HG03066 (cell line): ENCODE results near the gene ABTB2.

ENCODE experiments used
- ATAC-seq: cut with Tn5 transposase; IDR thresholded peaks from one replicate; pipeline ENCODE4 v1.9.1; 2021; ENCODE audit warnings: low read depth; ENCODE audit not compliant: unreplicated experiment

The ABTB2 gene

GRCh38 chr11:34299284-34299972 lies 58.4 kb downstream of the ABTB2 start:
- ATAC-seq = no peak

DNA sequence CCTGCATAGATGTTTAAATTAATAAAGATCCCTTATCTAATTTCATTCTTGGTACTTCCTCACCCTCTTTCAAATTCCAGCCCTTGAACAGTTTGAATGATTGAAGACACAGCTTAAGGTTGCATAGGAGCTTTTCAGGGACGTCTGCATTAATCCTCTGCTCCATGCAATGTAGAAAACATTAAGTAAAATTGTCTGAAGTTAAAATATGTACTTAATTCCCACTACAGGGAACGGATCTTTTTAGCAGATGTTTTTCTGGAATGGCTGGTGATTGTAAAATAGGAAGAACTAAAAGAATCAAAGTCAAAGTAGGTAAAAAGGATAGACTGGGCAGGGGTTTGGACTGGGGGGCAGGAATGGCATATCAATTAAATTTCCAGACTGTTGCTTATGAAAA lies 58.9 kb downstream of the ABTB2 start:
- no peak for ATAC-seq

DNA sequence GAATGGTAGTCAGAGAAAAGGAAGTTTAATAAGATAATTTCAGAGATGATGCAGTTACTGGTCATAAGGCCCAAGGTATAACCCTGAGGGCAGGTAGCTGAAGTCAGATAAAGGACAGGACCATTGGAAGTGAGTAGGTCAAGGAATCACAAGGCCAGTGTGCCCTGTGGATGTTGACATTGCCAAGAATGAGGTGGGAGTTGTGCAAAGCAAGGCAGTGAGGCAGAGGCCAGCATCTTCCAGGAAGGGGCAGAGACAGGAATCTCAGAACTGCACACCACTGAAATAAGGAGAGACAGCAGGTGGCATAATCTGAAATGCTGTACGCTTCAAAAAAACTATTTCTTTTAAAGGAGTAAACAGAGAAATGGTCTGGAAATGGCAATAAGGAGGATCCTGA lies 61.4 kb downstream of the ABTB2 start:
- no peak for ATAC-seq

DNA sequence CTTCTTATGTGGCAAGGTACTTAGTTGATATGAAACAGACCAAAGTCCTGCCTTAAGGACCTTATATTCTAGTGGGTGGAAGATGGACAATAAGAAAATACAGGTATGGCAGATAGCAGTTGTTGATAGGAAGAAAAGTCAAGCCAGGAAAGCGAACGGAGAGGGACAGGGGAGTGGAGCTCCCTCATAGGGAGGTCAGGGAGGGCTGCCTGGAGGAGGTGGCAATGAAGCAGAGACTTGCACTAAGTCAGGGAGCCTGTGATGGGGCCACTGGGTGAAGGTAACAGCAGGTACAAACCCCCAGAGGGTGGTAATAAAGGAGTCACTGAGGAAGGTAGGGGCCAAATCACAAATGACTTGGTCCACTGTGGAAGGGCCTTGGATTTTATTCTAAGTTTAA lies 65.3 kb downstream of the ABTB2 start:
- ATAC-seq = no peak

- no peak for ATAC-seq
These were observed 65.7 kb downstream of the ABTB2 start for GRCh38 chr11:34292111-34292510.

GRCh38 chr11:34290926-34291325 lies 66.9 kb downstream of the ABTB2 start:
- ATAC-seq = no peak

DNA sequence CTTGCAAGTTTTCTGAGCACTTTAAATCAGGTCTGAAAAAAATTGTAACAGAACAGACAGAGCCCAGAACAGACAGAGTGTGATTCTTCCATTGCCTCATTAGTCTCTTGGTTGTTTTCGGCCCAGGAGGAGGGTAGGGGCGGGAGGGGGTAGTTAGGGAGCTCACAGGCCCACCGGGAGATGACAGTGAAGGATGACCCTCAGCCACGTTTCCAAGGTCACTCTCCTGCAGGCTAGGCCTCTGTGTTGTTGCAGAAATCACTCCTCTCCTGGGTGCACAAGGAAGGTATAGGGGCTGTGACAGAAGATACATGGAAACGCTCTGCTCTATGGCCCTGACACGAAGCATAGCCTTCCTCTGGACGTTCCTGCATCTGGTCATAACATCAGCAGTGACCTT lies 69.3 kb downstream of the ABTB2 start:
- ATAC-seq = no peak

GRCh38 chr11:34284811-34285481 lies 72.9 kb downstream of the ABTB2 start:
- no peak for ATAC-seq

- no peak for ATAC-seq
These were observed 73.7 kb downstream of the ABTB2 start for GRCh38 chr11:34284156-34284555.

DNA sequence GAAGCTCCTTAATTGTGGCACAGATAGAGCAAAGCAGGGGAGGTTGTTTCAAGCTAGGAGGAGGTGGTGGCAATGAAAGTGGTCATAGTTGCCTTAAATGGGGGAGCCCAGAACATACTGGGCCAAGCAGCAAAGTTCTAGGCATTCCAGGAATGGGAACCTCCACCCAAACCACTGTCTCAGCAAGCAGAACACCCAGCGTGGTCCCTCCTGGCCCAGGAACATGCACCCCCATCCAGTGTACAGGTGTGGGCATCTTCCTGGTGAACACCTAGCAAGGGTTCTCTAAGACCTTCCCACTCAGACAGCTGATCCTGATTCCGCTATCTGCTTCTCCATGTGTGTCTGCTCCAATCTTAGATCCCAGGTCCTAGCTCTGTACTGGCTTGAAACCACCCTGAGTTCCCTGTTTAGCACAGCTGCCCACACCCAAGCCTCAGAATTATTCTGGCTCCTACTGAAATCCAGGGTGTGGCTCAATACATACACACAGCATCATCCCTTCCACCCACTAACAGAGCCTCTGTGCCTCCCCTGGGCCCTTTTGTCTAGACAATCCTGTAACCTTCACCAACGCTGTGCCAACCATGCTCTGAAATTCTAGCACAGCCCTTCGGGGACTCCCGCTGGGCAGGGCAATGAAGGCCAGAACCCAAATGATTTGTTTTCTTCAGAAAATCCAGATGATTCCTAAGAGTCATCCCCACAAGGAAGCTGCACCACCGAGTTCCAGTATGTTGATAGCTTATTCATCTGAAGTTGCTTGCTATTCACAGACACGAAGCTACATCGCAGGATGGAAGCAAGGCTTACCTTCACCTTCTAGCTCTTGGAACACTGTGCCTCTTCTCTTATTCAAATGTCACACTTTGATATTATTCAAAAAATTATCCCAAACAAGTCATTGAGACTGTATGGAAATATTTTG lies 76.6 kb downstream of the ABTB2 start:
- no peak for ATAC-seq

- peak; percentile 70 for ATAC-seq
These were observed 79.0 kb downstream of the ABTB2 start for GRCh38 chr11:34278693-34279297.

DNA sequence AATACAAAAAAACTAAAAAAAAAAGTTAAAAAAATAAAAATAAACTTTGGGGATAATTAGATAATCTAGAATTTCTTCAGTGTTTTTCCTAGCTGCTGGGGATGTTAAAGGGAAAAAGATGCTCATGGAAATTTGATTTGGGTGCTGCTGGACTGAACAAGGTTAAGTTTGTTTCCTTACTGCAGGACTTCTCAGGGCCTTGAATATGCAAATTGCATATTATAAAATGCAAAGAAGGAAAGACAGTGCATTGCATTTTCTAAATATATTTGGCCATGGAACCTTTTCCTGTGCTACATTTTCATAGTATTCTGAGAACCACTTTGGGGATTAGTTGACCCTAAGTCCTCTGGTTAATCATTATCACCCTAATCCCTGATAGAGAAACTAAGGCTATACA lies 79.6 kb downstream of the ABTB2 start:
- no peak for ATAC-seq

DNA sequence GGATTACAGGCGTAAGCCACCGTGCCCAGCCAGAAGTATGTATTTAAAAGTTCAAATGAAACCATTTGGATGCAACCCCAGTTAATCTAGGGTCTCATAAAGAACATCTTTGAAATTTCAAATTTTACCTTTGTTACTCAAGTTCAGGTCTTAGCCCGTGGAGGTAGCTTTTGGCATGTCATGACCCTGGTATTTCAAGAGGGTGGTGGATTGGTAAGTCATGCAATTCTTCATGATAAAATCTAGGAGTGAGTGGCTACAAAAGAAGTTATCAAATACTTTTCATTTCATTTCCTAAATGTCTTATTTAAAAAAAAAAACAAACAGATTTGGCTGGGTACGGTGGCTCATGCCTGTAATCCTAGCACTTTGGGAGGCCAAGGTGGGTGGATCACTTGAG lies 80.6 kb downstream of the ABTB2 start:
- ATAC-seq = no peak

GRCh38 chr11:34276352-34276864 lies 81.4 kb downstream of the ABTB2 start:
- no peak for ATAC-seq

DNA sequence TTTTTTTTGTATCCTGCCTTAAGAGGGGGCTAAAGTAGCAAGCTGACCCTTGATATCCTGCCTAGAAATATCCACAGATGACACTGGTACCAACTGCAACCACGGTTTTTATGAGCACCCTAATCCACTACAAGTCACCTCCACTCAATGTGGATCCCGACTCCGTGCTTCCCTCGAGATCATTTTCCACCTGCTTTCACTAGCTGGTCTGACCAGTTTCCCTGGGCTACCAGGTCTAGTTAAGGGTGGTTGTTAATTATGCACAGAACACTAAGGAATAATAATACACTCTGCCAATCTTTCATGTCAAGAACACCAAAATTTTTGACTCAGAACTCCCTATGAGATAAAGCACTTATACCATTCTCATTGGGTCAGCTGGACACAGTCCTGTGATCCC lies 82.3 kb downstream of the ABTB2 start:
- ATAC-seq = no peak

- no peak for ATAC-seq
These were observed 83.0 kb downstream of the ABTB2 start for GRCh38 chr11:34274712-34275398.

GRCh38 chr11:34273099-34273498 lies 84.7 kb downstream of the ABTB2 start:
- ATAC-seq = no peak

- ATAC-seq = no peak
These were observed 86.1 kb downstream of the ABTB2 start for GRCh38 chr11:34271727-34272126.

DNA sequence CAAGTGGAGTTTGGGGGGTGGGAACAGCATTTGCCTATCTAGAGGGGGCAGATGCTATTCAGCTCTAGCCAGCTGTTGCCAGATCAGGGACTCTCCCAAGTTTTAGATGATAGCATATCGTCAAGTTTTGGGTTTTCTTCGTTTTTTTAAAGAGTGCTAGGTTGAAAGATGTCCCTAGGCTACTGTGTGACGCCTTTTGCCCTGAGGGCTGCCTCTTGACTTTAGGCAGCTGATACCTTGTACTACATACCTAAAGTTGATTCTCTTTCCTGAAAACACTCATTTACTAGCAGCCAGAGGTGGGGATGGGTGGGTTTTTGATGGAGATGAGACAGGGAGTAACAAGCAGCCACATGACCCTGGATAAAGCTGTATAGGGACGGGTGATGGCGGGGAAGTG lies 87.1 kb downstream of the ABTB2 start:
- ATAC-seq = no peak

- ATAC-seq = no peak
These were observed 88.0 kb downstream of the ABTB2 start for GRCh38 chr11:34269694-34270245.
